Fibroblast of mammary gland (primary cell): ENCODE measurements around the gene NF1.
A peak's percentile ranks its signal among the peaks of the same experiment; 100 is the strongest.
"Not testable (repeated sequence)": the region's sequence is repeated elsewhere in the genome, so short reads cannot be mapped to it uniquely, and the experiment has no call there.

ENCODE experiments used
- DNase-seq: peaks from one replicate; pipeline ENCODE4 v3.0.0-alpha.2; 2010; ENCODE audit warnings: low read depth
- H3K4me3 ChIP-seq: 2 replicates; pipeline ENCODE4 v1.5.1; 2011; ENCODE audit warnings: low read depth, mild to moderate bottlenecking, low read length, moderate library complexity; ENCODE audit not compliant: control insufficient read depth
- CTCF ChIP-seq: conservative IDR thresholded peaks from 2 replicates; pipeline ENCODE4 v1.5.1; 2011; ENCODE audit warnings: low read depth, low read length, inconsistent platforms; ENCODE audit not compliant: control insufficient read depth, insufficient read depth

Gene NF1

GRCh38 chr17:31172388-31172787, 77.6 kb downstream of the NF1 start:
- H3K4me3 ChIP-seq = no peak overlapping the region
- no peak for DNase-seq
- no peak for TF ChIP-seq CTCF

- no peak for DNase-seq
- no peak overlapping the region for H3K4me3 ChIP-seq
- TF ChIP-seq CTCF = no peak
These were observed 79.4 kb downstream of the NF1 start for GRCh38 chr17:31174215-31174614.

GRCh38 chr17:31175237-31175636, 80.5 kb downstream of the NF1 start:
- H3K4me3 ChIP-seq = no peak overlapping the region
- no peak for TF ChIP-seq CTCF
- no peak for DNase-seq

GRCh38 chr17:31176143-31176542, 81.4 kb downstream of the NF1 start:
- not testable (repeated sequence) for H3K4me3 ChIP-seq, DNase-seq

GRCh38 chr17:31178951-31179350, 84.2 kb downstream of the NF1 start:
- DNase-seq, H3K4me3 ChIP-seq: not testable (repeated sequence)

GRCh38 chr17:31195305-31195704, 100.5 kb downstream of the NF1 start:
- DNase-seq = no peak
- H3K4me3 ChIP-seq = no peak overlapping the region
- no peak for TF ChIP-seq CTCF

- H3K4me3 ChIP-seq = no peak overlapping the region
- DNase-seq = peak; percentile 48
- TF ChIP-seq CTCF = no peak
These were observed 103.2 kb downstream of the NF1 start for GRCh38 chr17:31198026-31198425.

GRCh38 chr17:31198666-31199065, 103.9 kb downstream of the NF1 start:
- H3K4me3 ChIP-seq = not testable (repeated sequence)
- DNase-seq = peak; percentile 43

GRCh38 chr17:31200287-31200686, 105.5 kb downstream of the NF1 start:
- H3K4me3 ChIP-seq = no peak overlapping the region
- DNase-seq = no peak

More at GRCh38 chr17:31200287-31200686, 105.5 kb downstream of the NF1 start:
- no peak for TF ChIP-seq CTCF
